Activated CD4-positive, alpha-beta memory T cell treated with anti-CD3 and anti-CD28 coated beads for 36 hours (primary cell): ENCODE measurements around the gene C1GALT1. TPM values are rescaled to one million over a fixed set of nuclear protein-coding genes. Genes with fewer than 3 reads are reported as not detected.
"Not testable (repeated sequence)": the region's sequence is repeated elsewhere in the genome, so short reads cannot be mapped to it uniquely, and the experiment has no call there.

ENCODE experiments used
- CTCF ChIA-PET: fragments of 350-600 bp; sonication (Branson Sonifier 250); formaldehyde crosslinking; loops from one replicate; lab custom pipeline; 2021; ENCODE audit warnings: antibody characterized with exemption, inconsistent platforms; lab: Charles Lee
- POLR2A ChIA-PET: fragments of 350-600 bp; sonication (Branson Sonifier 250); formaldehyde crosslinking; loops from one replicate; lab custom pipeline; 2021; ENCODE audit warnings: antibody characterized with exemption; lab: Charles Lee
- DNase-seq: peaks from one replicate; pipeline ENCODE4 v3.0.0-alpha.2; 2020
- H3K27ac Mint-ChIP-seq: one replicate; pipeline ENCODE4 v1.8.0; 2021; ENCODE audit warnings: mixed read lengths
- H3K27me3 Mint-ChIP-seq: one replicate; pipeline ENCODE4 v1.8.0; 2021; ENCODE audit warnings: mixed read lengths
- H3K36me3 Mint-ChIP-seq: one replicate; pipeline ENCODE4 v1.8.0; 2021; ENCODE audit warnings: mixed read lengths
- H3K4me1 Mint-ChIP-seq: one replicate; pipeline ENCODE4 v1.8.0; 2021; ENCODE audit warnings: low read depth, mixed read lengths
- H3K4me3 Mint-ChIP-seq: one replicate; pipeline ENCODE4 v1.8.0; 2021; ENCODE audit warnings: mild to moderate bottlenecking, mixed read lengths
- H3K9me3 Mint-ChIP-seq: one replicate; pipeline ENCODE4 v1.8.0; 2021; ENCODE audit warnings: mixed read lengths
- intact Hi-C: fragments of 100-400 bp; cut with micrococcal nuclease; formaldehyde crosslinking; loops from one replicate; pipeline ENCODE4 v1.15.1; 2023
- total RNA-seq, 2 experiments: library from RNA; stranded (reverse); gene quantifications; one replicate each; pipeline ENCODE4 v1.2.3, GENCODE V29; 2021

C1GALT1 gene
- total RNA-seq, 2 experiments from 2014 or later, result 34.1 to 36.7 TPM

DNA sequence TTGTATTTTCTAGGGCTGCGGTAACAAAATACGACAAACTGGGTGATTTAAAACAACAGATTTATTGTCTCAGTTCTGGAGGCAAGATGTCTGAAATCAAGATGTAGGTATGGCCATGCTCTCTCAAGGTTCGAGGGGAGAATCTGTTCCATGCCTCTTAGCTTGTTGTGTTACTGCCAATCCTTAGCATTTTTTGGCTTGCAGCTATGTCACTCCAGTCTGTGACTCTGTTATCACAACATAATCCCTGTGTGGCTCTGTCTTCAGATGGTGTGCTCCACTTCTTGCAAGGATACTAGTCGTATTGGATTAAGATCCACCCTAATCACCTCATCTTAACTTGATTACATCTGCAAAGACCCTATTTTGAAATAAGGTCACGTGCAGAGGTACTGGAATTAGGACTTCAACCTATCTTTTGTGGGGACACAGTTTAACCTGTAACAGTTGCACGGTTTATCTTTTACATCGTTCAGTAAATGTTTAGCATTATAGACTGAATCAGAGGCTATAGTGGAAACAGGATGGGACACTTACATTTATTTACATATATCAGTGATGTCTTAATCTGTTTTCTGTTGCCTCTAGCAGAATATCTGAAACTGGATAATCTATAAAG is 3.1 kb downstream of the C1GALT1 start:
- DNase-seq, result no peak
- ChIA-PET POLR2A (no interaction called here), CTCF (interaction anchor here (2.6 kb wide), 1 partner anchor 17 kb away, joined by 8 read pairs; no protein-coding TSS in a partner anchor)
- intact Hi-C loops, result loop anchor here (10.0 kb wide), 2 partner anchors 481 to 579 kb away; partner anchors contain the start of gene ZNF12
- H3K36me3 Mint-ChIP-seq, result peaks cover 4% of the 10 kb centered on the region
- H3K4me3 Mint-ChIP-seq, result no peak overlapping the region
- no peak overlapping the region for H3K27ac Mint-ChIP-seq
- peaks cover 34% of the 10 kb centered on the region for H3K4me1 Mint-ChIP-seq
- no peaks in the 10 kb centered on the region for H3K27me3 Mint-ChIP-seq
- no peaks in the 10 kb centered on the region for H3K9me3 Mint-ChIP-seq

- no peak overlapping the region for H3K4me3 Mint-ChIP-seq
- DNase-seq, result no peak
- ChIA-PET CTCF (no interaction called here), POLR2A (interaction anchor here (0.8 kb wide), 1 partner anchor 16 kb away, joined by 3 read pairs; no protein-coding TSS in a partner anchor)
- no peaks in the 10 kb centered on the region for H3K27me3 Mint-ChIP-seq
- intact Hi-C loops, result loop anchor here (10.0 kb wide), 2 partner anchors 483 to 577 kb away; partner anchors contain the start of gene ZNF12
- peaks cover 39% of the 10 kb centered on the region for H3K4me1 Mint-ChIP-seq
- no peak overlapping the region for H3K27ac Mint-ChIP-seq
- peaks cover 13% of the 10 kb centered on the region for H3K36me3 Mint-ChIP-seq
- peaks cover 7% of the 10 kb centered on the region for H3K9me3 Mint-ChIP-seq
Observed at GRCh38 chr7:7188091-7188490, 5.7 kb downstream of the C1GALT1 start.

- Mint-ChIP-seq H3K36me3 (peaks cover 13% of the 10 kb centered on the region), H3K4me1 (peaks cover 46% of the 10 kb centered on the region), H3K27ac (no peak overlapping the region), H3K27me3 (no peaks in the 10 kb centered on the region), H3K4me3 (no peak overlapping the region), H3K9me3 (peaks cover 8% of the 10 kb centered on the region)
- DNase-seq, result no peak
- CTCF ChIA-PET, result interaction anchor here (1.0 kb wide), 1 partner anchor 16 kb away, joined by 3 read pairs; no protein-coding TSS in a partner anchor
- intact Hi-C loops, result loop anchor here (10.0 kb wide), 2 partner anchors 484 to 576 kb away; partner anchors contain the start of gene ZNF12
- POLR2A ChIA-PET, result no interaction called here
Observed at GRCh38 chr7:7188742-7189141, 6.4 kb downstream of the C1GALT1 start.

GRCh38 chr7:7190142-7190541 is 7.8 kb downstream of the C1GALT1 start:
- Mint-ChIP-seq H3K9me3 (peaks cover 8% of the 10 kb centered on the region), H3K4me3 (no peak overlapping the region), H3K27ac (no peak overlapping the region), H3K36me3 (peaks cover 12% of the 10 kb centered on the region), H3K27me3 (no peaks in the 10 kb centered on the region), H3K4me1 (peaks cover 48% of the 10 kb centered on the region)
- intact Hi-C loops, result no loop called here
- ChIA-PET POLR2A (no interaction called here), CTCF (interaction anchor here (1.0 kb wide), 1 partner anchor 8 kb away, joined by 3 read pairs; no protein-coding TSS in a partner anchor)
- no peak for DNase-seq

- H3K27ac Mint-ChIP-seq, result no peak overlapping the region
- intact Hi-C loops, result no loop called here
Observed at GRCh38 chr7:7191137-7191536, 8.8 kb downstream of the C1GALT1 start.

DNA sequence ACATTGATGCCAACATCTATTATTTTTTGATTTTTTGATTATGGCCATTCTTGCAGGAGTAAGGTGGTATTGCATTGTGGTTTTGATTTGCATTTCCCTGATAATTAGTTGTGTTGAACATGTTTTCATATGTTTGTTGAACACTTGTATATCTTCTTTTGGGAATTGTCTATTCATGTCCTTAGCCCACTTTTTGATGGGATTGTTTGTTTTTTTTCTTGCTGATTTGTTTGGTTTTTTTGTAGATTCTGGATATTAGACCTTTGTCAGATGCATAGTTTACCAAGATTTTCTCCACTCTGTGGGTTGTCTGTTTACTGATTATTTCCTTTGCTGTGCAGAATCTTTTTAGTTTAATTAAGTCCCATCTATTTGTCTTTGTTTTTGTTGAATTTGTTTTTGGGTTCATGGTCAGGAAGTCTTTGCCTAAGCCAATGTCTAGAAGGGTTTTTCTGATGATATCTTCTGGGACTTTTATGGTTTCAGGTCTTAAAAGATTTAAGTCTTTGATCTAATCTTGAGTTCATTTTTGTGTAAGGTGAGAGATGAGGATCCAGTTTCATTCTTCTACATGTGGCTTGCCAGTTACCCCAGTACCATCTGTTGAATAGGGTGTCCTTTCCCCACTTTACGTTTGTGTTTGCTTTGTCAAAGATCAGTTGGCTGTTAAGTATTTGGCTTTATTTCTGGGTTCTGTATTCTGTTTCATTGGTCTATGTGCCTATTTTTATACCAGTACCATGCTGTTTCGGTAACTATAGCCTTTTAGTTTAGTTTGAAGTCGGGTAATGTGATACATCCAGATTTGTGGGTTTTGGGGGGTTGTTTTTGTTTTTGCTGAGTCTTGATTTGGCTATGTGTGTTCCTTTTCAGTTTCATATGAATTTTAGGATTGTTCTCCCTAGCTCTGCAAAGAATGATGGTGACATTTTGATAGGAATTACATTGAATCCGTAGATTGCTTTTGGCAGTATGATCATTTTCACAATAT is 10.7 kb downstream of the C1GALT1 start:
- CTCF ChIA-PET, result interaction anchor here (0.6 kb wide), 1 partner anchor 227 kb away, joined by 3 read pairs; no protein-coding TSS in a partner anchor
- POLR2A ChIA-PET, H3K27me3 Mint-ChIP-seq, DNase-seq: not testable (repeated sequence)
- Mint-ChIP-seq H3K9me3 (peaks cover 18% of the 10 kb centered on the region), H3K4me3 (peak overlapping the region; percentile 41), H3K27ac (peak overlapping the region; percentile 34), H3K4me1 (peaks cover 58% of the 10 kb centered on the region), H3K36me3 (peaks cover 21% of the 10 kb centered on the region)
- intact Hi-C loops, result loop anchor here (2.0 kb wide), 1 partner anchor 66 kb away; no protein-coding TSS in a partner anchor

More at GRCh38 chr7:7191137-7191536, 8.8 kb downstream of the C1GALT1 start:
- Mint-ChIP-seq H3K27me3 (no peaks in the 10 kb centered on the region), H3K4me1 (peaks cover 49% of the 10 kb centered on the region), H3K4me3 (no peak overlapping the region), H3K9me3 (peaks cover 8% of the 10 kb centered on the region), H3K36me3 (peaks cover 9% of the 10 kb centered on the region)
- ChIA-PET POLR2A (no interaction called here), CTCF (no interaction called here)
- no peak for DNase-seq

- CTCF ChIA-PET, H3K4me3 Mint-ChIP-seq, DNase-seq, H3K27ac Mint-ChIP-seq, POLR2A ChIA-PET, intact Hi-C loops, H3K27me3 Mint-ChIP-seq: not testable (repeated sequence)
- H3K4me1 Mint-ChIP-seq, result peaks cover 78% of the 10 kb centered on the region
- peaks cover 18% of the 10 kb centered on the region for H3K36me3 Mint-ChIP-seq
- peaks cover 18% of the 10 kb centered on the region for H3K9me3 Mint-ChIP-seq
Observed at GRCh38 chr7:7199592-7199991, 17.2 kb downstream of the C1GALT1 start.

DNA sequence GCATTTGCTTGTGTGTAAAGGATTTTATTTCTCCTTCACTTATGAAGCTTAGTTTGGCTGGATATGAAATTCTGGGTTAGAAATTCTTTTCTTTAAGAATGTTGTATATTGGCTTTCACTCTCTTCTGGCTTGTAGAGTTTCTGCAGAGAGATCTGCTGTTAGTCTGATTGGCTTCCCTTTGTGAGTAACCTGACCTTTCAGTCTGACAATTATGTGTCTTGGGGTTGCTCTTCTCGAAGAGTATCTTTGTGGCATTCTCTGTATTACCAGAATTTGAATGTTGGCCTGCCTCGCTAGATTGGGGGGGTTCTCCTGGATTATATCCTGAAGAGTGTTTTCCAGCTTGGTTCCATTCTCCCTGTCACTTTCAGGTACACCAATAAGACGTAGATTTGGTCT is 17.9 kb downstream of the C1GALT1 start:
- Mint-ChIP-seq H3K4me1 (peaks cover 78% of the 10 kb centered on the region), H3K9me3 (peaks cover 18% of the 10 kb centered on the region), H3K36me3 (peaks cover 18% of the 10 kb centered on the region)
- H3K27ac Mint-ChIP-seq, H3K27me3 Mint-ChIP-seq, H3K4me3 Mint-ChIP-seq, DNase-seq, POLR2A ChIA-PET: not testable (repeated sequence)
- intact Hi-C loops, result loop anchor here (2.0 kb wide), 1 partner anchor 17 kb away; the partner anchor contains the start of gene C1GALT1
- CTCF ChIA-PET, result interaction anchor here (0.6 to 0.8 kb wide), 2 partner anchors 10 to 35 kb away, joined by 3 to 4 read pairs; no protein-coding TSS in a partner anchor

DNA sequence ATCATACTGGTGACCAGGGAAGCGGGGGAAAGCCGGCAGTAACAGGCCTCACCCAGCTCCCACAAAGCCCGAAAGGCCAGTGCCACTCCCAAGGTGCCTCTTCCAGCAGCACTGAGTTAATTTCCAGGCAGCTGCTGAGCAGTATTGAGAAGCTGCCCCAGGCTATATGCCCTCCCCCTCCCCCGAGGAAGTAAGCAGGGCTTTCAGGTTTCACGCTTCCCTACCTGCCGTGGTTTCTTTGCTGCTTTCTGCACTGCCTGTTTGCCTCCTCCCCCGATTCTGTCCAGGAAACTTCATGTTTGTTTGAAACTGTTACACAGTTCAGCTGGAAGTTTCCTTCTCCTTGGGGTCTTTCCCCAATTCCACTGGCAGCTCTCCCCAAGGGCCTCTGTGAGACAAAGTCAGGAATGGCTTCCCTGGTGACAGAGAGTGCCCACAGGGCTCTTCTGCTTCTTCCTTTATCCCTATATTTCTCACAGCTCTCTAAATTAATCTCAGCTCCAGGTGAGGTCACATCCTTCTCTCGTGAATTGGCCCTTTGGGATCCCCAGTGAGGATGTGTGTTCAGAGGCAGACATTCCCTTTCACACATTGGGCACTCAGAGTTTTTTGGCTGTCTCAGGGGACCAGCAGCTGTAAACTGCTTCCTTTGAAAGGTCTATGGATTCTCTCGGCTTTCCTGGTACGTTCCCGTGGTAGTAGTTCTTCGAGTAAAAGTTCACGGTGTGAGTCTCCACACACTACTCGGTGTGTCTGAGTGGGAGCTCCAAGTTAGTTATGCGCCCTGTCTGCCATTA is 19.4 kb downstream of the C1GALT1 start:
- peaks cover 18% of the 10 kb centered on the region for H3K9me3 Mint-ChIP-seq
- POLR2A ChIA-PET, result interaction anchor here (0.7 to 1.6 kb wide), 2 partner anchors 17 to 20 kb away, joined by 3 to 8 read pairs; partner anchors contain the start of gene C1GALT1

GRCh38 chr7:7202375-7202720 is 20.0 kb downstream of the C1GALT1 start:
- POLR2A ChIA-PET, result interaction anchor here (1.6 kb wide), 1 partner anchor 20 kb away, joined by 8 read pairs; the partner anchor contains the start of gene C1GALT1
- no peak overlapping the region for H3K27ac Mint-ChIP-seq
- H3K36me3 Mint-ChIP-seq, result peaks cover 15% of the 10 kb centered on the region

More for the DNA sequence above, 19.4 kb downstream of the C1GALT1 start:
- peak; percentile 58 for DNase-seq
- Mint-ChIP-seq H3K4me1 (peaks cover 74% of the 10 kb centered on the region), H3K4me3 (peak overlapping the region; percentile 42), H3K27me3 (no peaks in the 10 kb centered on the region), H3K36me3 (peaks cover 15% of the 10 kb centered on the region), H3K27ac (peak overlapping the region; percentile 57)
- intact Hi-C loops, result loop anchor here (2.0 kb wide), 1 partner anchor 19 kb away; the partner anchor contains the start of gene C1GALT1
- CTCF ChIA-PET, result interaction anchor here (0.7 to 2.3 kb wide), 2 partner anchors 18 to 437 kb away, joined by 3 to 8 read pairs; no protein-coding TSS in a partner anchor

More at GRCh38 chr7:7202375-7202720, 20.0 kb downstream of the C1GALT1 start:
- CTCF ChIA-PET, result interaction anchor here (2.3 kb wide), 1 partner anchor 18 kb away, joined by 8 read pairs; no protein-coding TSS in a partner anchor
- DNase-seq, result no peak
- Mint-ChIP-seq H3K4me1 (peaks cover 78% of the 10 kb centered on the region), H3K9me3 (peaks cover 12% of the 10 kb centered on the region), H3K4me3 (no peak overlapping the region), H3K27me3 (no peaks in the 10 kb centered on the region)
- intact Hi-C loops, result no loop called here
